Activated CD8-positive, alpha-beta memory T cell treated with anti-CD3 and anti-CD28 coated beads, Interleukin-2, amount 50 U/mL, for 48 hours (primary cell): Measurements from ENCODE around the gene COPZ2.
"Not testable (repeated sequence)": the region's sequence is repeated elsewhere in the genome, so short reads cannot be mapped to it uniquely, and the experiment has no call there.

Experiments
- DNase-seq: peaks from one replicate; pipeline ENCODE4 v3.0.0-alpha.2; 2020

COPZ2 gene

DNA sequence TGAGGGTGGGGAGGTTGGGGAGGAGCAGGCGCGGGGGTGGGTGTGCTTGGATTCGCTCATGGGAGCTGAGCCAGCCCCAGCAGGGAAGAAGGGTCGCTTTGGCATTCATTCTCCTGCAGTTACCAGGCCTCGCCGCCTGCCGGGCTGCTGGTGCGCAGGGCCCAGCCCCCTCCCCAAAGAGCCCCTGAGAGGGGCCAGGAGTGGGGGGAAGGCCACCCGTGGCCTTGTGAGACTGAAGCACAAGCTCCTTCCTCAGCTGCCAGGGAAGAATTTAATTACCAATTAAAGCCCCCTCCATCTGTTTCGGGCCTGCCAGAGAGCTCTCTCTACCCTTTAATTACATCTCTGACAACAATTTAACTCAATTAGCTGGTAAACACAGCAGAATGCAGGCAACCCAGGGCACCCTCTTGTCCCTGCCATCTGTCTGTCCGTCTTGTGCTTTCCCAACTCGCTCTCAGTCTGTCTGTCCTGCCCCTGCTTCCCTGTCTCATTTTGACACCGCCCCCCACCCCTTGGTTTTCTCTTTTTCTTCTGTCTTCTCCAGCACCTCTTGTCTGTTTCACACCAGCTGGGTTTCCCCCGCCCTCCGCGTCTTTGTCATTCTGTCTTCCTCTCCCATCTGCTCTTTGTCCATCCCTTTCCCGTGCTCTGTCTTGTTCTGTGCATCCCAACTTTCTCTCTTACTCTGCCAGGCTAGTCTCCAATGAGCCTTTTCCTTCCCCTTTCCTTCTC, 34.0 kb downstream of the COPZ2 start:
- DNase-seq: no peak

DNA sequence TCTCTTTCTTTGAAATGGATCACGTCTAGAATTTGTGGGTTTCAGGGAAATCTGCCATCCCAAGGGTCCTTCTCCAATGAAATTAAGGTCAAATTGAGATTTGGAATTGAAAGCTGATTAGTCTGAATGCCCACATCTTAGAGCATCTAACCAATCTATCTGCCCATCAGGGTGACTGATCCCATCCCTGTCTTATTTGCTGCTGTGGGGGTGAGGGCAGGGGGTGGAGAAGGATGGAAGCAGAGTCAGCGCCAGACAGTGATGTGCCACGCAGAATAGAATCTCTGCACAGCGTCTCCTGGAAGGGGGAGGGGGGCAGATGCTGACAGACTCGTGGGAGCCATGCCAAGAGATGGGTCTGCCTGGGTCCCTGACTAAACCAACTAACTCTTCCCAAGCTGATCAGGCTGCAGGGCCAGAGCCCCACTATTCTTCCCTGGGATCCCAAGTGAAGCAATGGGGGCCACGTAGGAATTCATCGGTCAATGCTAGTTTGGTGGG, 34.6 kb downstream of the COPZ2 start:
- no peak for DNase-seq

DNA sequence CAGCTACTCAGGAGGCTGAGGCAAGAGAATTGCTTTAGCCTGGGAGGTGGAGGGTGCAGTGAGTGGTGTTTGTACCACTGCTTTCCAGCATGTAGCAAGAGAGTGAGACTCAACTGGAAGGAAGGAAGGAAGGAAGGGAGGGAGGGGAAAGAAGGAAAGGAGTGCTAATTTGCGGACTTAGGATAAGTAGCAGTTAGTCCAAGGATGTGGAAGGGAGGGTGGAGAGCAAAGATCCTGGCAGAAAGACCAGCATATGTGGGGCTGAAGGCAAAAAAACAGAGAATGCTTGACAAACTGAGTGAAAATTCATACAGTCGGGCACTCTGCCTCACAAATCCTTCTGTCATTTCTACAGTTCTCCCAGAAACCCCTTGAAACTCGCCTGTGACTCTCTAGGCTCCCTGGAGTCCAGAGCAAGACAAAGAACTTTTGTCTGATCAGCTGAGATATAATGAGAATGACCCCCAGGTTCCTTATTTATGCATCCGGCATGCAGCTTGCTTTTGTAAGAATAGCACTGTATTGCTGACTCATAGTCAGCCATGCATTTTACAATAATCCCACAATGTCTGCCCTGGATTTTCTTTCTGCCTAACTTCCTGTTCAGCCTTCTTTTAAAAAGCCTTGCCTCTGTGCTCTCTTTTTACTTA, 35.2 kb downstream of the COPZ2 start:
- DNase-seq: no peak

DNA sequence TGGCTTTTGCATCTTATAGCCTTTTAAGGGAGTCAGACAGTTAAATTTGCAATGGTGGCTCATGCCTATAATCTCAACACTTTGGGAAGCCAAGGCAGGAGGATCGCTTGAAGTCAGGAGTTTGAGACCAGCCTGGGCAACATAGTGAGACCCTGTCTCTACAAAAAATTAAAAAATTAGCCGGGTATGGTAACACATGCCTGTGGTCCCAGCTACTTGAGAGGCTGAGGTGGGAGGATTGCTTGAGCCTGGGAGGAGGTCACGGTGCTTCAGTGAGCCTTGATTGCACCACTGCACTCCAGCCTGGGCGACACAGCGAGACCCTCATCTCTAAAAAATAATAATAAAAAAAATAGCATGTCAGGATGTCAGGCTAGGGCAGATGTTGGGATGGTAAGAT, 35.9 kb downstream of the COPZ2 start:
- not testable (repeated sequence) for DNase-seq

DNA sequence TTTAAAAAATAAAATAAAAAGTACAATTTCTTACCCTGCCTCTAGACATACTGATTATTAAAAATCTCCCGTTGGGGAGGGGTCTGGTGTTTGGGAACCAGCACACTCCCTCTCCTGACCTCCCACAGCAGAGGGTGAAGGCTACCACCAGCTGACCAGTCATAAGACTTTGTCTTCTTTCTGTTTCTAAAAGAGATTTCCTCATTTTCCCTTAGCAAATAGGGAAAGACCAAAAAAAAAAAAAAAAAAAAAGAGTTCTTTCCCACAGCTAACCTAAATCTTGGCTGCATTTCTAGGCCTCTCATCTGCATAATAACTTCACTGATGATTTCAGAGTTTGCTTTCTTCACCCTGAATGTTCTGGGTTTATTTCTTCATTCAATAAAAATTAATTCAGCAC, 36.4 kb downstream of the COPZ2 start:
- DNase-seq: no peak

DNA sequence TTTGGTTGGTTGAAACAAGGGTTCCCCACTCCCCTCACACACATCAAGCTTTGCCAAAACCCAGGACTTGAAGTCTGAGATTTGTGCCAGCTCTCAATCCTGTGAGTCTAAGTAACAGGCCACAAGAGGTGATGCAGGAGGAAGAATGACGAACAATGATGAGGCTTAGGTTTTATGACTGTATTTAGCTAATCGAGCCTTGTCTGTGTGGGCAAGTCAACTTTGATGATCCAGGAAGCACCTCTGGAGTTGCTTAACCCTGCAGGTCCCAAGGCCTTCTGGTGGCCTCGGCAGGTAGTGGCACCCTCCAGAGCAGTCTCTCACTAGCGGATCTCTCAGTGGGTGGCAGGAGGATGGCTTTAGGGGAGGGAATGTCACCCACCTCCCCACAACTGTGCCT, 38.0 kb downstream of the COPZ2 start:
- no peak for DNase-seq

DNA sequence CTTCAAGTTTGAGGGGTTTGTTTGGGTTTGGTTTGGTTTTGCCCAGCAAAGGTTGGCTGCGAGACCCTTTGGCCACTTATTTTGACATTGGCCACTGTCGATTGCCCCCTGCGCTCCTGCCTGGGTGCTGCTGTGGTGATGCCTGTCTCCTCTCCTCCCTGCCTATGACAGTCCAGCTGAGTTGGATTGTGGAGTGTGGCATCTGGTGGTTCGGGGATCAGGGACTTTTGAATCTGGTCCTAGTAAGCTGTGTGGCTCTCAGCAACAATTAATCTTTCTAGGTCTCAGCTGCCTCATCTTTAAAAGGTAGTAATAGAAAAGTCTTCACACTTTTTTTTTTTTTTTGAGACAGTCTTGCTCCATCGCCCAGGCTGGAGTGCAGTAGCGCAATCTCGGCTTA, 39.6 kb downstream of the COPZ2 start:
- DNase-seq: no peak

DNA sequence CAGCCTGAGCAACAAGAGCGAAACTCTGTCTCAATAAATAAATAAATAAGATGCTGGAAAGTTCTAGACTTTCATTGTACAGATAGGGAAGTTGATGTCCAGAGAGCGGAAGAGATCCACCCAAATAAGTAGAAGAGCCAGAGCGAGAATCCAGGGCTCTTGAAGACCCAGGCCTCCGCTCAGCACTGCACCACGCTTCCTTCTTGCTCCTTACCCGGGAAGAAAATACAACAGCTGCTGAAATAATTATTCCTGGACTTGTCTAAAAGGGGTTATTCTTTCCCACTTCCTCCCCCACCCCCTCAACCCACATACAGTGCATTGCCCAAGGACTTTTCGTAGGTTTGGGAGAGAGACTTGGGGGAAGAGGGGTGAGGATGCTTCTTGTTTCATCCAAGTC, 40.0 kb downstream of the COPZ2 start:
- DNase-seq: no peak

DNA sequence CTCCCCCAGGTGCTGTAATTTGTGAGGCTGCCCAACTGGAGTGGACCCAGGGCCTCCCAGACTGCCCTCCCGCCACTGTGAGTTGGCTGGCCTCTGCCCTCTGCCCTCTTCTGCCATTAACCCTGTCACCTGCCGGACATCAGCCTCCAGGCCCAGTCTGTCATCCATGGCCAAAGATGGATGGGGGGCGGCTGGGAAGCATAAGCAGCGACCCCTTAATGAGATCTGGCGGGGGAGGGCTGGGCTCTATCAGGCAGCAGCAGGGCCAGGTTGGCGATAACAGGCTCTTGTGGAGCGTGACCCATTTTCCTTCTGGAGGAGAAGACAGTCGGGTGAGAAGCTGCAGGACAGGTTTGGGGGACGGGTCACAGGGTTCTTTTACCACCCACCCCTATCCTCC, 41.4 kb downstream of the COPZ2 start:
- DNase-seq: no peak

DNA sequence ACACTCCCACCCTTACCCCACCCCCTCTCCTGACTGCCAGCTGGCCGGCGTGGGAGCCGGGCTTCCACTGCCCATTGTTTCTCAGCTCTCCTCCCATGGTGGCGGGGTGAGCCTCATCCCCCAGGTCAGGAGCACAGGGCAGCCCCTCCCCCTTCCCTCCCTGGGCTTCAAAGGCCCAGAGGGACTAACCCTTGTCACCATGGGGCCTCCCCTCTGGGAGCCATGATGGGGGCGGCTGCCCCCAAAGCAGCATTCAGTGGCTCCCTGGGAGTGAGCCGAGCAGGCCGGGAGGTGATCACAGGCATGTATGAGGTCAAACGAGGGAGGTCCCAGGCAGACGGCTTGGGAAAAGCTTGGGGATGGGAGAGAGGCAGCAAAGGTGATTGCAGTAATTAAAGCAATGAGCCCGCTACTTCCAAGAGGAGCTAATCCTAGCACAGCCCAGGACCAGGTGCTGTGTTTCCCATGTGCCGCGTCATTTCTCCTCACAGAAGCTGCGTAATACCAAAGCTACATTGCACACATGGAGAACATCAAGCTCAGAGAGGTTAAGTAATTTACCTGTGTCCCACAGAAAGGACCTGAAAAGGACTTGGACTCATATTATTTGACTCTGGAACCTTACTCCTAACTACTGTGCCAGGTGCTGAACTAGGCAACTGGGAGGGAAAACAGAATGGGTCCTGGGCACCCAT, 42.2 kb downstream of the COPZ2 start:
- DNase-seq: no peak

DNA sequence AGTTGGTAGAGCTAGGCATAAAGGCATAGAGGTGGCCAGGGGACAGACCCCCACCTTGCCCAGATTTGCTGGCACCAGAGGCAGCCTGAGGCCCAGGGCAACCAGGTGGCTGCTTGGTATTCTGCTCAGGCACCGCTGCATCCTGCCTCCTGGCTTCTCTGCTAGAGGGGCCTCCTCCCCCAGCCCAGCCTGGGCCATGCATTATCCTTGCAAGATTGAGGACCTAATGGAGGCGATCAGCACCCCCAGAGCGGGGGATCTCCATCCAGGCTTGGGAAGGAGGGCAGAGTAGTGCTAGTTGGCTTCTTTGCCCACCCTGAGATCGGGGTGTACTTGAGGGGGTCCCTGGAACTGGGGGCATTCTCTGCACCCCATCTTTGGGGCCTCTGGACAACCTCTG, 42.9 kb downstream of the COPZ2 start:
- no peak for DNase-seq

DNA sequence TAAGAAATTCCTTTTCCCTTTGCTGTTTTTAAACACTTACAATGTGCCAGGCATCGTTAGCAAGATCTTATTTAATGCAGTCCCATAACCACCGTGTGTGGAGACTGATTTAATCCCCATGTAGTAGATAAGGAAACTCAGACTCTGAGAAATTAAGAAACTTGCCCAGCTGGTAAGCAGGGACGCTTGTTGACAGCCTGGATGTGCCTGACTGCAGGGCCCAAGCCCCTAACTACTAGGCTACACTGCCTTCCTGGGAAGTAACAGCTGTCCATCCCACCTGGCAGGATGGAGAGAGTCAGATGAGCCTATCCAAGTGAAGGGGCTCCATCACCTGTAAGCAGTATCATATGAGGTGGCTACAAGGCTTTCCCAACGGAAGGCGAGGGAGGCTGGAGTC, 43.6 kb downstream of the COPZ2 start:
- DNase-seq: no peak

DNA sequence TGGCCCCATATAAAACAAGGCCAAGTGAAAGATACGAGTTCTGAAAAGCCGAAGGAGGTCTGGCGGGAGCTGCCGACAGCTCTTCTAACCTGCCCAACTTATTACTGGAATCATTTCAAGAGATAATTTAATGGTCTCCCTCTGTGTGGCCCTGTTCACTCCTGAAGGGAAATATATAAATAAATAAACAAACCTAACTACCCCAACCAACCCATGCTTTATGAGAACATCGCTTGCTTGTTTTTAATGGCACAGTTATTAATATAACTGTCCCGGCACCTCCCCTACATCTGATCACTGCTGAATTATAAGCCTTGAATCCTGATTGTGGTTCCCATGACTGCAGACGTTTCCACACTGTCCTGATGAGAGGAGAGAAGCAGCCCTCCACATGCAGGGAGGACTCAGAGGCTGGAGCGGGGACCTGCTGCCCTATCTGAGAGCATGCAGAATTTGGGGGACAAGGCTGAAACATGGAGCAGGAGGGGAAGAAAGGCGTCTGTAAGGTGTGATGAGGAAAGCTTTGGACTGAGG, 44.5 kb downstream of the COPZ2 start:
- no peak for DNase-seq

DNA sequence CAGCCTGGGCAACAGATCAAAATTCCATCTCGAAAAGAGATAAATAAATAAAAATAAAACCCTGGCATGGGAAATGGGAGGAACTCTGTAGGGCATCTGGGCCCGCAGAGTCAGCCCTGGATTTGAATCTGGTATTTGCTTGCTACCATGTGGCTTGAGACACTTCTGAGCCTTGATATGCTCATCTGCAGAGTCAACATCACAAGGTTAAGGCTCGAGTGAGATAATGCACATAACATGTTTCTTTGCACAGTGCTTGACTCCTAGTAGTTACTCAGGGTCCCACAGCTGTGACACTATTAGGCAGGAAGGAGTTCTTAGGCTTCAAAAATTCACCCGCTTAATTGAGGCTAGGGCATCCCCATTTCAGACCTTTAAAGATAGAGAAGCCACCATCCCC, 45.4 kb downstream of the COPZ2 start:
- no peak for DNase-seq

DNA sequence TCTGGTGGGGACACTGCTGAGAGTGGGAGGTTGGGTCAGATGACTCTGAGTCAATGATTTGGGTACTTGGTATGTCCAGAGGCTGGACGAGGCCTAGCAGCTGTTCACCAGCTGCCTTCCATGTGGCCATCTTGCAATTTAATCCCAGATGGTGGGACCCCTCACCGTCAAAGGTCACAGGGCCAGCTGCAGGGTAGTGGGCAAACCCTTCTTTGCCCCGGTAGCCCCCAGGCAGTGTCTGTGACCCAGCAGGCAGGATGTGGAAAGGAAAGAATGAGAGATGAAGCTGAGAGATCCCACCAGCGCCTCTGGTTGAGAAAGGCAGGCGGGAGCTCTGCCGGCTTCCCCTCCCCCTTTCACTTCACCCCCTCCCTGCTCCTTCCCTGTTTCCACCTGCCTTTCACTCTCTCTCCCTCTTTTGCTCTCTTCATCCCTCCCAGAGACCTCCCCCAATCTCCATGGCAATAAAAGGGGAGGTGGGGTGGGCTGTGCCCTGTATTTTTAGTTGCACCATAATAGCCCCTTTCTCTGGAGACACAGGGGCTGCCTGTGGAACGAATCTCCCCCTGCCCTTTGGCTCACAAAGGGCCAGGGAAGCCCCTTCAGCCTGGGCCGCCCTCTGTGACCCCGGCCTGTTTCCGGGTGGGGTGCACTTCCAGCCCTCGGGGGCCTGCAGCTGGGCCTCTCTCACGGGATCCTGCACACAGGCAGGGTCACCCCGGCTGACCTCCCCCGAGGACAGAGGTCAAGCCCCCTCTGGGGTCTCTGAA, 46.5 kb downstream of the COPZ2 start:
- no peak for DNase-seq

DNA sequence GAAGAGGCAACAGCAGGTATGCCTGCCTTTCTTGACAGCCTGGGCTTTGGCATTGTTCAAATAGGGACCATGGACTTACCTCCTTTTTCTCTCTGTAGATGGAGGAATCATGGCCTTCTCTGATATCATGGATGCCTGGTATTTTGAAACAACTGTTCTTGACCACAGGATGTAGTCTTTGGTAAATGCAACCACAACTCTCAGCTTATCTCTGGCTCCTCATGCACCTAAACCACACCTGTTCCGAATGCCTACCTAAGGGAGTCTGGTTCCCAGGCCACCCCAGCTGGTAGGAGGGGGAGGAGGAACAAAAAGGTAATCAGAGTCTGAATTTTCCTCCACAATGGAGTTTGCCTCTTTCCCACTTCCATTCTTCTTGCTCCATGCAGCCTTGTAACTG, 47.9 kb downstream of the COPZ2 start:
- DNase-seq: no peak

DNA sequence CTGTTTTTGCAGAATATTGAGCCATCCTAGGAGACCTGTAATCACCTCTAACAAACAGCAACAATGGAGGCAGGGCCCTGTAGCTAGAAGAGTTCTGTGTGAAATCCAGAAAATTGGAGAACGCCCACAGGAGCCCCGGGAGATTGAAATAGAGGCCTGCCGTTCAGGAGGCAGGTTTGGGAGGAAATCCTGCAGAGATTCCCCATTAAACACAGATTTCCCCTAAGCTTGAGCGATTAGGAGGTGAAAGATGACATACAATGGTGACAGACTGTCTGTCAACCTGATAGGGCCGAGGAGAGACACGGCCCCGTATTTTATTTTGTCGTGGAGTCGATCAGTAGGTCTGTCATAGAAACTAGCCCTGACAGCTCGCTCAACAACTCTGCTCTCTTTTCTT, 48.4 kb downstream of the COPZ2 start:
- no peak for DNase-seq

DNA sequence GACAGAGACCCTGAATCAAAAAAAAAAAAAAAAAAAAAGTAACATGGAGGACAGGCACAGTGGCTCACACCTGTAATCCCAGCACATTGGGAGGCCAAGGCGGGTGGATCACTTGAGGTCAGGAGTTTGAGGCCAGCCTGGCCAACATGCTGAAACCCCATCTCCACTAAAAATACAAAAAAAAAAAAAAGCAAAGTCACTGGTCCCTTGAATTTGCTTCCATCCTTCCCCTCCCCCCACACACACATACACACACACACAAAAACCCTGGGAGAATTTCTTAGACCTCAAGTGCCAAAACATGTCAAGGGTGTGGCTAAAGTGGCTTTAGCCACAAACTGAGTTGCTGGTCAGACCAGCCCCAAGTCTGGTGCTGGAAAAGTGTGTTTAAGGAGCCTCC, 49.2 kb downstream of the COPZ2 start:
- not testable (repeated sequence) for DNase-seq

DNA sequence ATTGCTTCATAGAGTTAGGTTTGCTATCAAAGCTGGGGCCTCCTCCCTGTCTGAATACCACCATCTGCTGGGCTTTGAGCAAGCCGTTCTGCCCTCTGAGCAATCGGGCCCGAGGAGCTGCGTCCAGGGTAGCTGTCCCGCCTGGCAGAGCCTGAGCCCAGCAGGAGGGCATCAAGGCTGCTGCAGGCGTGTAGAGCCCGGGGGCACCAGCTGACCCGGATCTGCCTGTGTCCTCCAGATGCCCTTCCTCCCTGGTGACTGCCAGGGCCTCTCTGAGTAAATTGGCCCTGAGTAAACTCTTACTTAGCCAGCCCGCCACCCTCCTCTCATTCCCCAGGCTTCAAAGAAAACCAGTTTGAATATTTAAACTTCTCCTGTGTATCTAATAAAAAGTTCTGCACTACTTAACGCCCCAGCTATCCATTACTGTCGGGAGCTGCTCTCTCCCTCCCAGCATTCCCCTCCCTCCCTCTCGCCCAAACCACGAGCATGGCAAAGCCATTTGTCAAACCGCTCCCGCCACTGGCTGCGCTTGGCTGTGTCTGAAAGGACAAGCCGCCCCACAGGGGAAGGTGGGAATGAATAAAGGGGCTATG, 50.3 kb downstream of the COPZ2 start:
- DNase-seq: no peak

DNA sequence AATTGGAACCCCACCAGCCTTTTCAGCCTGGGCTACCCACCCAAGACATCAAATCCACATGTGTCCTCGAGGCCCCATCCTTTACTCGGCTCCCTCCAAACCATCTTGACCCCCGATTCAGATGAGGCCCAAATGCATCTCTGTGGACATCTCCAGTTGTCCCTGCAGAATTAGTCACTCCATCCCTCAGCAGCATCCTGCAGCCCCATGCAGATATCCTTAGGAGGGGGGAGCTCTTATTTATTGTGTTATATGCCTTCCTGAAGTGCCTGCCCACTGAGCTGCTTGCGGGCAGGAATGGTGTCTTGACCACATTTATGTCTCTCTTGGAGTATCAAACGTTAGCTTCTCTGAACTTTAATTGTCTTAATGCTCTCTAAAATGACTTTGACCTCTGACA, 51.1 kb downstream of the COPZ2 start:
- DNase-seq: no peak

DNA sequence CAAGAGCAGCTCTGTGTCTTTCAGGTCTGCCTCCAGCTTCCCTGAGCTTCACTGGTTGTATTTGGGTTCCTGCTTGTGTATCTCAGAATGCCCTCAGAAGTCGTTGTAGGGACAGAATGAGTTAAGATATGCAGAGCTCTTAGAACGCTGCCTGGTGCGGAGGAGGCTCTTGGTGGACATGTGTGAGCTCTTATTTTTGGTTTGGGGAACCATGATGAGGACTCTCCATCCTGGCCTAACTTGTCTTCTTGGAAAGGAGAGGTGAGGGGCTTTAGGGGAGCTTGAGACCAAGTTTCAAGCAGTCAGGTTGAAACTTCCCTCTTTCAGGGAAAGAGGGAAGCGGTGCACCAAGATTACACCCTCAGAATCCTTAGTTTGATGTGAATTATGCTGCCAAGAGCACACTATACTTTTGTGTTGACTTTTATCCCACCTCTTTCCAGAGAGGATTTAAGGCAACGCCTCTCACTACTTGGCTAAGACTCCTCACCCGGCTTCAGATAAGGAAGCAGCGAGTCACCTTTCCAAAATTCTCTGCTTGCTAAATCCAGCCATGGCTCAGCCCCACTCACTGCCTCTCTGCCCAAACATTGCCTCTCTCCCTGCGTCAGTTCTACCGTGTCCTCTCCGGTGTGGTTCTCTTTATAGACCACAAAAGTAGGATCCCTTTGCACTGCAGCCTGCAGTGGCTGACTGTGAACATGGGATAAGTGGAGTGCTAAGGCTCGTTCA, 53.9 kb downstream of the COPZ2 start:
- no peak for DNase-seq
